Measurements from ENCODE around the gene RFPL3.

The RFPL3 gene

DNA sequence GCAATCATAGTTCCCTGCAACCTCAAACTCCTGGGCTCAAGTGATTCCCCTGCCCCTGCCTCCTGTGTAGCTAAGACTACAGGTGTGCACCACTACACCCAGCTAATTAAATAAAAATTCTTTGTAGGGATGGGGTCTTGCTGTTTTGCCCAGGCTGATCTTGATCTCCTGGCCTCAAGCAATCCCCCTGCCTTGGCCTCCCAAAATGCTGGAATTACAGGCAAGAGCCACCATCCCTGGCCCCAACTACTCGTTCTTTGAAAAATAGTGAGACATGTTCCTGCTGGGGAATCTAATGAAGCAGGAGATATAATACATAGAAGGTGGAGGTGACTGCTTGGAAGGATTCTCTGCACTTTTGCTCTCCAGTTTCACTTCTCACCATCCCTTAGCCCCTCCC is 40.1 kb upstream of the RFPL3 start:
- TF ChIP-seq POLR2AphosphoS5 (IDR thresholded peaks at IDR 0.05; ENCODE audit: low read depth) (no peak), GABPA (IDR thresholded peaks at IDR 0.05; ENCODE audit: low read depth) (no peak), SPI1 (IDR thresholded peaks at IDR 0.05; ENCODE audit: borderline replicate concordance, low read depth) (no peak)
- TF ChIP-seq, protein P1, sequence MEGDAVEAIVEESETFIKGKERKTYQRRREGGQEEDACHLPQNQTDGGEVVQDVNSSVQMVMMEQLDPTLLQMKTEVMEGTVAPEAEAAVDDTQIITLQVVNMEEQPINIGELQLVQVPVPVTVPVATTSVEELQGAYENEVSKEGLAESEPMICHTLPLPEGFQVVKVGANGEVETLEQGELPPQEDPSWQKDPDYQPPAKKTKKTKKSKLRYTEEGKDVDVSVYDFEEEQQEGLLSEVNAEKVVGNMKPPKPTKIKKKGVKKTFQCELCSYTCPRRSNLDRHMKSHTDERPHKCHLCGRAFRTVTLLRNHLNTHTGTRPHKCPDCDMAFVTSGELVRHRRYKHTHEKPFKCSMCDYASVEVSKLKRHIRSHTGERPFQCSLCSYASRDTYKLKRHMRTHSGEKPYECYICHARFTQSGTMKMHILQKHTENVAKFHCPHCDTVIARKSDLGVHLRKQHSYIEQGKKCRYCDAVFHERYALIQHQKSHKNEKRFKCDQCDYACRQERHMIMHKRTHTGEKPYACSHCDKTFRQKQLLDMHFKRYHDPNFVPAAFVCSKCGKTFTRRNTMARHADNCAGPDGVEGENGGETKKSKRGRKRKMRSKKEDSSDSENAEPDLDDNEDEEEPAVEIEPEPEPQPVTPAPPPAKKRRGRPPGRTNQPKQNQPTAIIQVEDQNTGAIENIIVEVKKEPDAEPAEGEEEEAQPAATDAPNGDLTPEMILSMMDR (IDR thresholded peaks at IDR 0.05; ENCODE audit: insufficient read depth, low read length): no peak
- TF ChIP-seq, protein P2, sequence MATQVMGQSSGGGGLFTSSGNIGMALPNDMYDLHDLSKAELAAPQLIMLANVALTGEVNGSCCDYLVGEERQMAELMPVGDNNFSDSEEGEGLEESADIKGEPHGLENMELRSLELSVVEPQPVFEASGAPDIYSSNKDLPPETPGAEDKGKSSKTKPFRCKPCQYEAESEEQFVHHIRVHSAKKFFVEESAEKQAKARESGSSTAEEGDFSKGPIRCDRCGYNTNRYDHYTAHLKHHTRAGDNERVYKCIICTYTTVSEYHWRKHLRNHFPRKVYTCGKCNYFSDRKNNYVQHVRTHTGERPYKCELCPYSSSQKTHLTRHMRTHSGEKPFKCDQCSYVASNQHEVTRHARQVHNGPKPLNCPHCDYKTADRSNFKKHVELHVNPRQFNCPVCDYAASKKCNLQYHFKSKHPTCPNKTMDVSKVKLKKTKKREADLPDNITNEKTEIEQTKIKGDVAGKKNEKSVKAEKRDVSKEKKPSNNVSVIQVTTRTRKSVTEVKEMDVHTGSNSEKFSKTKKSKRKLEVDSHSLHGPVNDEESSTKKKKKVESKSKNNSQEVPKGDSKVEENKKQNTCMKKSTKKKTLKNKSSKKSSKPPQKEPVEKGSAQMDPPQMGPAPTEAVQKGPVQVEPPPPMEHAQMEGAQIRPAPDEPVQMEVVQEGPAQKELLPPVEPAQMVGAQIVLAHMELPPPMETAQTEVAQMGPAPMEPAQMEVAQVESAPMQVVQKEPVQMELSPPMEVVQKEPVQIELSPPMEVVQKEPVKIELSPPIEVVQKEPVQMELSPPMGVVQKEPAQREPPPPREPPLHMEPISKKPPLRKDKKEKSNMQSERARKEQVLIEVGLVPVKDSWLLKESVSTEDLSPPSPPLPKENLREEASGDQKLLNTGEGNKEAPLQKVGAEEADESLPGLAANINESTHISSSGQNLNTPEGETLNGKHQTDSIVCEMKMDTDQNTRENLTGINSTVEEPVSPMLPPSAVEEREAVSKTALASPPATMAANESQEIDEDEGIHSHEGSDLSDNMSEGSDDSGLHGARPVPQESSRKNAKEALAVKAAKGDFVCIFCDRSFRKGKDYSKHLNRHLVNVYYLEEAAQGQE (IDR thresholded peaks at IDR 0.05; ENCODE audit: insufficient replicate concordance, low read depth): no peak
- no peak overlapping the region for H3K27ac ChIP-seq (replicated peaks)
- no peak overlapping the region for H3K4me3 ChIP-seq (replicated peaks; ENCODE audit: insufficient read depth, low read length)
- H3K27me3 ChIP-seq (ENCODE audit: insufficient read depth, poor library complexity, severe bottlenecking): no peaks in the 10 kb centered on the region
- no peak for DNase-seq (ENCODE audit: low read depth in 1 of 2, low spot score in 1 of 2)

DNA sequence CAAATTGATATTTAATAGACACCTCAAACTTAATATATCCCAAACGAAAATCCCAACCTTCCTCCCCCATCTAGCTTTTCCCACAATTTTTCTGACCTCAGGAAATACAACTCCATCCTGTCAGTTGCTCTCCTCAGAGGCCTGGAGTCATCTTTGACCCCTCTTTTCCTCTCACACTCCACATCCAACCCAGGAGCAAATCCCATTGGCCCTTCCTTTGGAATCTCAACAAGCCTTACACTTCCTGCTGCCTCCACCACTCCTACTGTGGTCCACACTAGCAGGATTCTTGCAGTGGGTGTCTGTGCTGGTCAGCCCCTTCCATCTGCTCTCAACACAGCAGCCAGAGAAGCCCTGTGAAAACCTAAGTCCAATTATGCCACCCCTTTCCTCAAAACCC is 39.3 kb upstream of the RFPL3 start:
- H3K27ac ChIP-seq (replicated peaks): no peak overlapping the region
- H3K4me3 ChIP-seq (replicated peaks; ENCODE audit: insufficient read depth, low read length): no peak overlapping the region
- no peaks in the 10 kb centered on the region for H3K27me3 ChIP-seq (ENCODE audit: insufficient read depth, poor library complexity, severe bottlenecking)
- TF ChIP-seq SPI1 (IDR thresholded peaks at IDR 0.05; ENCODE audit: borderline replicate concordance, low read depth): no peak
- TF ChIP-seq, protein P2 (IDR thresholded peaks at IDR 0.05; ENCODE audit: insufficient replicate concordance, low read depth): no peak
- TF ChIP-seq POLR2AphosphoS5 (IDR thresholded peaks at IDR 0.05; ENCODE audit: low read depth): no peak
- TF ChIP-seq, protein P1 (IDR thresholded peaks at IDR 0.05; ENCODE audit: insufficient read depth, low read length): no peak
- TF ChIP-seq GABPA (IDR thresholded peaks at IDR 0.05; ENCODE audit: low read depth): no peak
- DNase-seq (ENCODE audit: low read depth in 1 of 2, low spot score in 1 of 2): no peak

DNA sequence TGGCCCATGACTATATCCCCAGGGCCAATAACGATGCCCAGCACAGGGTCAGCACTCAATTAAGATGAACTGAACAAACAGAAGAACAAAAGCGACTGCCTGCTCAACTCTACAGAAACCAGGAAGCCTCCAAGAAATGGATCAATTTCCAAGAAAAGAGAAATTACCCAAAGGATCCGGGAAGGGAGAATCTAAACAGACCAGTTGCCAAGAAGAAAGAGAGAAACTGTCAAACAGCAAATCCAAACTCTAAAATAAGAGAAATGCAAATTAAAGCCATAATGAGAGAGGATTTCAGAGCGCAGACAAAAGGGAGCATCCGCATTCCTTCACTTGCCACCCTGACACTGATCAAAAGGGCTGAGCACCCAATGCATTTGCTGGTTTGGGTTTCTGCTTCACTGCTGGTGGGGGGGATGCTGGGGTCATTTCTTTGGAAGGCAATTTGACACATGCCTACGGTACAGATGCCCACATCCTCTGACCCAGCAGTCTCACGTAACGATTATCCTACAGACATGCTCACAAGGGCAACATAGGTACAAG is 37.7 kb upstream of the RFPL3 start:
- H3K27me3 ChIP-seq (ENCODE audit: insufficient read depth, poor library complexity, severe bottlenecking): no peaks in the 10 kb centered on the region
- no peak overlapping the region for H3K4me3 ChIP-seq (replicated peaks; ENCODE audit: insufficient read depth, low read length)
- no peak overlapping the region for H3K27ac ChIP-seq (replicated peaks)
- DNase-seq (ENCODE audit: low read depth in 1 of 2, low spot score in 1 of 2): no peak
- TF ChIP-seq POLR2AphosphoS5 (IDR thresholded peaks at IDR 0.05; ENCODE audit: low read depth) (no peak), SPI1 (IDR thresholded peaks at IDR 0.05; ENCODE audit: borderline replicate concordance, low read depth) (no peak), GABPA (IDR thresholded peaks at IDR 0.05; ENCODE audit: low read depth) (no peak)
- TF ChIP-seq, protein P2 (IDR thresholded peaks at IDR 0.05; ENCODE audit: insufficient replicate concordance, low read depth): no peak
- TF ChIP-seq, protein P1 (IDR thresholded peaks at IDR 0.05; ENCODE audit: insufficient read depth, low read length): no peak
